Colonic mucosa (tissue), 4 donors: ENCODE measurements around the gene CALN1. TPM values are rescaled to one million over a fixed set of nuclear protein-coding genes. Genes with fewer than 3 reads are reported as not detected.

ENCODE experiments used
- DNase-seq: peaks from one replicate; pipeline ENCODE4 v3.0.0-alpha.2; 2020
- H3K27ac ChIP-seq: fragments of 200-600 bp; one replicate; pipeline ENCODE4 v1.8.0; 2021
- H3K27me3 ChIP-seq: fragments of 200-600 bp; one replicate; pipeline ENCODE4 v1.8.0; 2021
- H3K36me3 ChIP-seq: fragments of 200-600 bp; one replicate; pipeline ENCODE4 v1.8.0; 2021
- H3K4me1 ChIP-seq: fragments of 200-600 bp; one replicate; pipeline ENCODE4 v1.8.0; 2021; ENCODE audit warnings: mild to moderate bottlenecking
- H3K4me3 ChIP-seq: fragments of 200-600 bp; one replicate; pipeline ENCODE4 v1.8.0; 2021
- H3K9ac ChIP-seq, 2 donors: one replicate each; pipeline ENCODE4 v1.7.0; 2013; ENCODE audit warnings: control low read depth in 2 of 2, low read depth in 2 of 2, low read length in 2 of 2
- H3K9me3 ChIP-seq: fragments of 200-600 bp; one replicate; pipeline ENCODE4 v1.8.0; 2021
- CTCF ChIP-seq: fragments of 200-600 bp; IDR thresholded peaks from one replicate; pipeline ENCODE4 v1.8.0; 2022; ENCODE audit warnings: antibody characterized with exemption, mild to moderate bottlenecking
- intact Hi-C: fragments of 100-400 bp; cut with DNase I; formaldehyde crosslinking; loops from one replicate; pipeline ENCODE4 v1.14.1; 2022
- total RNA-seq, 2 donors: library from RNA; stranded (reverse); fragmentation: NEBNext Ultra II Directional in 1 of 2; extraction: Animal tissue kit (Norgen Biotek cat#: 25700) in 1 of 2; gene quantifications; one replicate each; pipeline ENCODE4 v1.2.1, GENCODE V29; 2021
- donor health status: healthy.
- donor health status: DM: no; HTN: no; CAD: no.
- donor health status: DM: no; HTN: no; CAD: no.

Gene CALN1
- total RNA-seq, 2 donors from 2014 or later, result 0.37 TPM; not detected in 1

- no peak for DNase-seq
- no peak overlapping the region for H3K9ac ChIP-seq
- H3K4me3 ChIP-seq, result no peak overlapping the region
- intact Hi-C loops, result no loop called here
- H3K36me3 ChIP-seq, result no peaks in the 10 kb centered on the region
- TF ChIP-seq CTCF, result no peak
- H3K27me3 ChIP-seq, result no peaks in the 10 kb centered on the region
- H3K9me3 ChIP-seq, result no peaks in the 10 kb centered on the region
- no peak overlapping the region for H3K27ac ChIP-seq
- H3K4me1 ChIP-seq, result no peaks in the 10 kb centered on the region
Observed at GRCh38 chr7:72190919-72191318, 221.2 kb downstream of the CALN1 start.

- H3K27me3 ChIP-seq, result no peaks in the 10 kb centered on the region
- H3K9me3 ChIP-seq, result no peaks in the 10 kb centered on the region
- H3K9ac ChIP-seq, result no peak overlapping the region
- no peaks in the 10 kb centered on the region for H3K4me1 ChIP-seq
- no peaks in the 10 kb centered on the region for H3K36me3 ChIP-seq
- no peak overlapping the region for H3K4me3 ChIP-seq
- TF ChIP-seq CTCF, result no peak
- no peak overlapping the region for H3K27ac ChIP-seq
- intact Hi-C loops, result no loop called here
- no peak for DNase-seq
Observed at GRCh38 chr7:72190146-72190545, 222.0 kb downstream of the CALN1 start.

GRCh38 chr7:72187179-72187578 lies 225.0 kb downstream of the CALN1 start:
- Histone ChIP-seq H3K36me3 (no peaks in the 10 kb centered on the region), H3K27me3 (no peaks in the 10 kb centered on the region), H3K27ac (no peak overlapping the region), H3K4me3 (no peak overlapping the region), H3K9me3 (no peaks in the 10 kb centered on the region), H3K4me1 (no peaks in the 10 kb centered on the region), H3K9ac (no peak overlapping the region)
- intact Hi-C loops, result no loop called here
- no peak for DNase-seq
- no peak for TF ChIP-seq CTCF

- Histone ChIP-seq H3K27ac (no peak overlapping the region), H3K9ac (no peak overlapping the region), H3K9me3 (no peaks in the 10 kb centered on the region), H3K4me1 (no peaks in the 10 kb centered on the region), H3K4me3 (no peak overlapping the region), H3K36me3 (no peaks in the 10 kb centered on the region), H3K27me3 (no peaks in the 10 kb centered on the region)
- TF ChIP-seq CTCF, result no peak
- DNase-seq, result no peak
- intact Hi-C loops, result no loop called here
Observed at GRCh38 chr7:72183835-72184234, 228.3 kb downstream of the CALN1 start.

- TF ChIP-seq CTCF, result no peak
- Histone ChIP-seq H3K9ac (no peak overlapping the region), H3K27me3 (no peaks in the 10 kb centered on the region), H3K36me3 (no peaks in the 10 kb centered on the region), H3K4me3 (no peak overlapping the region), H3K27ac (no peak overlapping the region), H3K9me3 (no peaks in the 10 kb centered on the region), H3K4me1 (no peaks in the 10 kb centered on the region)
- DNase-seq, result no peak
- intact Hi-C loops, result no loop called here
Observed at GRCh38 chr7:72182036-72182435, 230.1 kb downstream of the CALN1 start.

GRCh38 chr7:72176875-72177274 lies 235.3 kb downstream of the CALN1 start:
- no peak for DNase-seq
- Histone ChIP-seq H3K27ac (no peak overlapping the region), H3K9ac (no peak overlapping the region), H3K36me3 (no peaks in the 10 kb centered on the region), H3K9me3 (no peaks in the 10 kb centered on the region), H3K4me1 (no peaks in the 10 kb centered on the region), H3K4me3 (no peak overlapping the region), H3K27me3 (no peaks in the 10 kb centered on the region)
- no peak for TF ChIP-seq CTCF
- intact Hi-C loops, result no loop called here
